Thyroid gland (tissue), 4 donors: ENCODE measurements around the gene BAZ1B. TPM values are rescaled to one million over a fixed set of nuclear protein-coding genes. Genes with fewer than 3 reads are reported as not detected.
"Not testable (repeated sequence)": the region's sequence is repeated elsewhere in the genome, so short reads cannot be mapped to it uniquely, and the experiment has no call there.

Experiments
- DNase-seq, 2 donors: peaks; one replicate each; pipeline ENCODE4 v3.0.0-alpha.2; 2019
- H3K27ac ChIP-seq, 3 donors: fragments of 200-600 bp; sonication (generic); 1 replicate in 2 of 3; 2 replicates in 1 of 3; pipeline ENCODE4 v1.5.1; 2016 to 2019; ENCODE audit warnings: mild to moderate bottlenecking in 1 of 3, moderate library complexity in 1 of 3
- H3K27me3 ChIP-seq: fragments of 200-600 bp; sonication (generic); one replicate; pipeline ENCODE4 v1.5.1; 2019
- H3K36me3 ChIP-seq, 2 donors: fragments of 200-600 bp; sonication (generic); one replicate each; pipeline ENCODE4 v1.5.1; 2016 to 2019
- H3K4me1 ChIP-seq, 2 donors: fragments of 200-600 bp; sonication (generic); one replicate each; pipeline ENCODE4 v1.5.1; 2017 to 2019
- H3K4me3 ChIP-seq, 3 donors: fragments of 200-600 bp; sonication (generic); replicated peaks in 1 of 3; 1 replicate in 2 of 3; 2 replicates in 1 of 3; pipeline ENCODE4 v1.5.1; 2016; ENCODE audit warnings: mild to moderate bottlenecking in 1 of 3
- H3K9me3 ChIP-seq: fragments of 200-600 bp; sonication (generic); one replicate; pipeline ENCODE4 v1.5.1; 2017
- CTCF ChIP-seq, 6 experiments: fragments of 200-600 bp in 3 of 6; fragments of 450-650 bp in 3 of 6; sonication (generic) in 3 of 6; IDR thresholded peaks; one replicate each; pipeline ENCODE4 v1.5.1; 2016 to 2019; ENCODE audit warnings: antibody characterized with exemption in 6 of 6, mild to moderate bottlenecking in 2 of 6, inconsistent platforms in 1 of 6, moderate library complexity in 1 of 6
- POLR2A ChIP-seq, 2 donors: fragments of 450-650 bp; IDR thresholded peaks; one replicate each; pipeline ENCODE4 v1.6.1; 2017; ENCODE audit warnings: antibody characterized with exemption in 2 of 2, mild to moderate bottlenecking in 2 of 2, moderate library complexity in 1 of 2
- WGBS, 2 donors: methylation state at CpG; one replicate each; pipeline ENCODE4 v1.1.5; 2017; 5-methylcytosine and 5-hydroxymethylcytosine counted together
- intact Hi-C: fragments of 100-400 bp; cut with DNase I; formaldehyde crosslinking; loops from one replicate; pipeline ENCODE4 v1.15.1; 2023
- total RNA-seq, 4 donors: library from RNA; depleted of rRNA; stranded (reverse); fragments of >200 nt; gene quantifications; one replicate each; pipeline ENCODE4 v1.2.3, GENCODE V29; 2016

The BAZ1B gene
- total RNA-seq, 4 donors from 2014 or later = 52.8 to 69.0 (median 55.1) TPM

- H3K4me3 ChIP-seq = no peak overlapping the region
- intact Hi-C loops = no loop called here
- H3K4me1 ChIP-seq = no peaks in the 10 kb centered on the region
- TF ChIP-seq CTCF (IDR thresholded peaks at IDR 0.05) = no peak
- no peak for TF ChIP-seq POLR2A (IDR thresholded peaks at IDR 0.05)
- H3K27ac ChIP-seq = no peak overlapping the region
- DNase-seq = no peak
- H3K36me3 ChIP-seq = no peaks in the 10 kb centered on the region
- 69 to 71% methylated on average over 8 of the region's 8 CpGs for WGBS, 2 donors
- H3K9me3 ChIP-seq = no peaks in the 10 kb centered on the region
- no peaks in the 10 kb centered on the region for H3K27me3 ChIP-seq
Observed at GRCh38 chr7:73418113-73418703, 103.9 kb downstream of the BAZ1B start.

- H3K36me3 ChIP-seq, H3K27ac ChIP-seq, H3K4me1 ChIP-seq, H3K4me3 ChIP-seq, H3K9me3 ChIP-seq, intact Hi-C loops, H3K27me3 ChIP-seq: not testable (repeated sequence)
- WGBS, 2 donors = 6 to 33% methylated on average over 1 to 6 of the region's 15 CpGs
- peak in 1 of 2 donors; percentile 12 for DNase-seq
Observed at GRCh38 chr7:73410541-73411131, 111.5 kb downstream of the BAZ1B start.

GRCh38 chr7:73404860-73405259 lies 117.2 kb downstream of the BAZ1B start:
- DNase-seq, H3K36me3 ChIP-seq, H3K27me3 ChIP-seq, H3K4me1 ChIP-seq, H3K4me3 ChIP-seq, H3K9me3 ChIP-seq, intact Hi-C loops, H3K27ac ChIP-seq: not testable (repeated sequence)
- WGBS, 2 donors = 93 to 97% methylated on average over 2 to 3 of the region's 3 CpGs

GRCh38 chr7:73399185-73400050 lies 122.7 kb downstream of the BAZ1B start:
- H3K4me3 ChIP-seq, H3K4me1 ChIP-seq, H3K27ac ChIP-seq, H3K9me3 ChIP-seq, intact Hi-C loops, H3K36me3 ChIP-seq, H3K27me3 ChIP-seq: not testable (repeated sequence)
- WGBS, 2 donors = 49 to 63% methylated on average over 9 to 14 of the region's 19 CpGs
- peak; percentile 57 to 62 for DNase-seq
- TF ChIP-seq POLR2A (IDR thresholded peaks at IDR 0.05) = peak in 1 of 2 donors; percentile 6

- no peak for DNase-seq
- WGBS, 2 donors = 42 to 52% methylated on average over 14 of the region's 14 CpGs
- no peaks in the 10 kb centered on the region for H3K36me3 ChIP-seq
- no peaks in the 10 kb centered on the region for H3K9me3 ChIP-seq
- H3K4me3 ChIP-seq = no peak overlapping the region
- no peaks in the 10 kb centered on the region for H3K4me1 ChIP-seq
- H3K27ac ChIP-seq = no peak overlapping the region
- TF ChIP-seq CTCF (IDR thresholded peaks at IDR 0.05) (no peak), POLR2A (IDR thresholded peaks at IDR 0.05) (no peak)
- intact Hi-C loops = no loop called here
- H3K27me3 ChIP-seq = no peaks in the 10 kb centered on the region
Observed at GRCh38 chr7:73397521-73398281, 124.4 kb downstream of the BAZ1B start.
